Measurements from ENCODE around the gene RBM38.
"Not testable (repeated sequence)": the region's sequence is repeated elsewhere in the genome, so short reads cannot be mapped to it uniquely, and the experiment has no call there.

The RBM38 gene

GRCh38 chr20:57420571-57421252 lies 29.5 kb downstream of the RBM38 start:
- DNase-seq: no peak

GRCh38 chr20:57421253-57422220 lies 30.3 kb downstream of the RBM38 start:
- no peak for DNase-seq

- no peak for DNase-seq
Measured at GRCh38 chr20:57422254-57422653, 31.1 kb downstream of the RBM38 start.

DNA sequence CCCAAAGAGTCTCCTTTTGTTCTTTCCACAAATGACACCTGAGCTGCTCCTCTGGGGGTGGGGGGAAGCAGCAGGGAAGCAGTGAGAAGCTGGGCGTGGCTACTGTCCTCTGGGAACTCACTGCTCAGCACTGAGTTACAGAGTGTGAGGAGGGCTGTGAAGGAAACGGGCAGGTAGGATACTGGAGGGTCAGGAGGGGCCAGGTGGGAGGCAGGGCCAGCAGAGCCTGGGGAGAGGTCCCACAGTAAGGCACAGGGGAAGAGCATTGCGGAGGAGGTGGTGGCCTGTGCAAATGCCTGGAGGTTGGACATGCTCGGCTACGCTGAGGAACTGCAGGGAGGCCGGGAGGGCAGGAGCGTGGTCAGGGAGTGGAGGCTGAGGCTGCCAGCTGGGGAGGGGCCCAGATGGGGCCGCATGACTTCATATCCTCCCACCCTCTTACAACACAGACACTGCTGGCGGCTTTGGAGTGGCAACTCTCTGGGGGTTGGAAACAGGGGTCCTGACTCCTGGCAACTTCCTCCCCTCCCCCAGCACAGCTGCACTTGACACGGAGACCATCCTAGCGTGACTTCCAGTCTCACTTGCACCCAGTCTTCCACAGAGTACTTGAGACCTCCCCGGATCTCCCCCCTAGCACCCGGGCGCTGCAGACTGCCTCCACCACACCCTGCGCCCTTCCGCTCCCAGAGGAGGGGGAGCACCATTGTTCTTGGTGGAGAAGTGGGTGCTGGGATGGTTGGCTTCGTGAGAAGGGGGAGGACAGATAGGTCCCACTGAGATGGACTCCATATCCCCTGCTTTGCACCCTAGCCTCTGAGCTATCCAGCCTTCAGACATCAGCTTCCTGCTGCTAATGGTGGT lies 34.2 kb downstream of the RBM38 start:
- no peak for DNase-seq

- DNase-seq: no peak
Measured at GRCh38 chr20:57426271-57426689, 35.1 kb downstream of the RBM38 start.

DNA sequence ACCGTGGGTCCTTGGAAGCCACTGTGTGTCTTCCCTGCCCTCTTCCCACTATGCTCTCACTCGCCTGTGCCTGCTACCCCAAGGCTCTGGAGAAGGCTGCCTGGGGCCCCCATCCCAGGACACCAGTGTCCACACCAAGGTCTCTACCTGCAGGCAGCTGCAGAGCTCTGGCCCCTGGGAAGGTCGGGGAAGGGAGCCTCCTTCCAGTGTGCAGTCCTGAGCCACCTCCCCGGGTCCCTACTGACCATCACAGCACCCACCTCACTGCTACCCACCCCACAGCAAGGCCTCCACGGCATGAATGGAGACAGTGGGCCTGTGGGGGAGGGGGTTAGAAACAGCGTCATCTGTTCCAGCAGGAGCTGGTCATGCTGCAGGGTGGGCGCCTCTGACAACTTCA lies 35.6 kb downstream of the RBM38 start:
- DNase-seq: no peak

- DNase-seq: no peak
Measured at GRCh38 chr20:57428324-57429158, 37.3 kb downstream of the RBM38 start.

GRCh38 chr20:57429159-57429496 lies 37.9 kb downstream of the RBM38 start:
- no peak for DNase-seq

- DNase-seq: no peak
Measured at GRCh38 chr20:57429580-57430200, 38.5 kb downstream of the RBM38 start.

- DNase-seq: not testable (repeated sequence)
Measured at GRCh38 chr20:57430201-57430596, 39.0 kb downstream of the RBM38 start.

GRCh38 chr20:57431539-57431835 lies 40.3 kb downstream of the RBM38 start:
- DNase-seq: no peak

DNA sequence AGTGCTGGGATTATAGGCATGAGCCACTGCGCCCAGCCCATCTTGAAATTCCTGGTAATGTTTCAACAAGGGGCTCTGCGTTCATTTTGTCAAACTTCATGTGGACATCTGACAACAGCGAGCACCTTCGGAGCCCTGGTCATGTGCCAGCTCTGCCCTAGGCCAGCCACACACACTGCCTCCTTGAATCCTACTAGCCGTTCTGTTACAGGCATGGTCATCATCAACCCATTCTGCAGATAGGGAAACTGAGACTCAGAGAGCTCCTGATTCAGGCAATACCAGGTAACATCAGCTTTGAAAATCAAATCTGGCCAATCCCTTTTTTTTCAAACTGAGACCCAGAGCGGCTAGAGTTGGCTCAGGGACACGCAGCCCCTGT lies 41.3 kb downstream of the RBM38 start:
- DNase-seq: no peak

DNA sequence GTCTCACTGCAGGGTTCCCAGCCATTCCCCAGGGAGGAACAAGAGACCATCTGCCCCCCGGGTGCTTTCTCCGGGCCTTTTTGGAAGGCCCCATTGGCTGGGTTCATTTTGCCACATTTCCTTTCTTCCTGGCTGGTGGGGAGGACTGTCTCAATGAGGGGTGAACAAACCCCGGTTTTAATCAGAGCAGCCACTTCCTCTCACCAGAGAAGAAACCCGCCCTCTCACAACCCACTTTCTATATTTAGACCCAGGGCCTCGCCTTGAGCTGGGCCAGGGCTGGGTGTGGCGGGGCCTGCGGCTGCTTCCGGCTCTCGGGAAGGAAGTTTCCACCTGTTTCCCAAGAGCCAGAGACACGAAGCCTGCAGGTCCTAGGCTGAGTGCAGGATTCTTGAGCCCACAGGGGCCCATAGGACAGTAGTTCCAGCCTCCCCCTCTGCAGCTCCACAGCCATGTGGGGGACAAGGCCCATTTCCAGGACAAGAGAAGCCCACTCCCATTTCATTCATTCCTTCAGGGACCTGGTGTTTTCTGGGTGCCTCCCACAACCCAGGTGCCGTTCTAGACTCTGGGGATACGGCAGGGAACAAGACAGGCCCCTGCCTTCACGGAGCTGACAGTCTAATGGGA lies 41.8 kb downstream of the RBM38 start:
- DNase-seq: peak; percentile 48

DNA sequence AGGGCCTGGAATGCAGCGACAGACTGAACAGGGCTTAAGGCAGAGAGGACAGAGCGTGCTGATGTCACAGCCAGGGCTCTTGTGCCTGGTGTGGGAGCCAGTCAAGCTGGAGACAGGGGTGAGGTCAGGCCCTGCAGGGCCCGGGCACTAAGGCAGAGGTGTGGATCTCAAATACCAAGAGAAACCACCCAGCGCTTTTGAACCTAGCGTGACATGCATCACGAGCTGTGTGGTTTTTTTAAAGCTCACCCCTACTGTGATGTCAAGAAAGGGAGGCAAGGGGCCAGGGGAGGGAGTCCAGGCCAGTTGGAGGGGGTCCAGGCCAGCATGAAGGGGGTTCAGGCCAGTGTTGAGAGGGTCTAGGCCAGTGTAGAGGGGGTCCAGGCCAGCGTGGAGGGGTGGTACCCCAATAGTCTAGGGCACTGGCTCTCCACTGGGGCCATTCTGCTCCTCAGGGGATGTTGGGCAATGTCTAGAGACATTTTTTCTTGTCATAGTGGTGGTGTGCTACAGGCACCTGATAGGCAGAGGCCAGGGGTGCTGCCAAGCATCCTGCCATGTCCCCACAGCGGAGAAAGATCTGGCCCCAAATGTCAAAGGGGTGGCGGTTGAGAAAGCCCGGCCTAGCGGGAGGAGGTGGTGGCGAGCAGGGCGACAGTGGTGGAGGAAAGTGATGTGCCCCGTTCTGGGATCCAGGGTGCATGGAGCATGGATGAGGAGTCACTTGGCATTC lies 42.6 kb downstream of the RBM38 start:
- no peak for DNase-seq

DNA sequence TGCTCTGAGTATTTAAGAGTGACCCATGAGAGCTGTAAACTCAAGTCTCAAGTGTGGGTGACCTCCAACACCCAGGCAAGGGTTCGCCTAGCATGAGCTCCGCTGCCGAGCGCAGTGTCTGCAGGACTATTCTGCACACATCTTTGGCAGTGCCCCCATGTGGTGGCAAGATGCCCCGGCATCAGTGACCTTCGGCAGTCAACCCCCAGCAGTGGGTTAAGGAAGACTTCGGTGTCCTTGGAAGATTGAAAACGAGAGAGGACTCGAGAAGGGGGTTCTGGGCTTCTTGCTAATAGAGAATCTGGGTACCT lies 43.1 kb downstream of the RBM38 start:
- no peak for DNase-seq

GRCh38 chr20:57435105-57435497 lies 43.9 kb downstream of the RBM38 start:
- no peak for DNase-seq

DNA sequence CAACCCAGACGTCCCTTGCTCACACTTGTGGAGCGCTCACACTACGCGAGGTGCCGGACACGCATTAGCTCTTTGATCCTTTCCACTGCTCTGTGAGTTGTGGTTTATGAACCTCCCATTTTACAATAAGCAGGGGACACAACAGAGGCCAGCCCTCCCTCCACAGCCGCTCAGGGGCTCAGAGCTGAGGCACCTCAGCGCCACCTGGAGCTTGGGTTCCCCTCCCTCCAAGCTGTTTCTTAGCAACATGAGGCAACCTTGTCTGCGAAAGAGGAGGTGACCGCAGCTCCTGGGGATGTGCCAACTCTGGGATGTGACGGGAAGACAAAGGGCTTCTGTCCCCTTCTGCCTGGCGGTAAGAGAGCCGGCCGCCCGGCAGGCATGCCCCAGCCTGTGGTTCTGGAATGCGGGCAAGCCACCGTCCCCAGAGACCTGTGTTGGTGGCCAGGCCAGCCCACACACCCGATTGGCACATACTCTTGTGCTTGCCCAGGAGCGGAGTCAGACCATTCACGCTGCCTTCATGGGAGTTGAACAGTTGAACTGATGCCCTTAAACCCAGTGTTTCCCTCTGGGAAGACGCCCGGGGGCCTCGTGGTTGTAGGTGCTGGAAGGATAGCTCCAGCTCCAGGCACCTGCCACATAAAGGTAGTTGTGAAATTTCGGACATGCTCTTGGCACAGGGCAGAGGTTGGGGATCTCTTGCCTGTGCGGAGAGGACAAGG lies 44.5 kb downstream of the RBM38 start:
- peak; percentile 25 for DNase-seq

GRCh38 chr20:57436223-57436545 lies 45.0 kb downstream of the RBM38 start:
- DNase-seq: no peak

GRCh38 chr20:57437267-57437666 lies 46.1 kb downstream of the RBM38 start:
- DNase-seq: no peak

DNA sequence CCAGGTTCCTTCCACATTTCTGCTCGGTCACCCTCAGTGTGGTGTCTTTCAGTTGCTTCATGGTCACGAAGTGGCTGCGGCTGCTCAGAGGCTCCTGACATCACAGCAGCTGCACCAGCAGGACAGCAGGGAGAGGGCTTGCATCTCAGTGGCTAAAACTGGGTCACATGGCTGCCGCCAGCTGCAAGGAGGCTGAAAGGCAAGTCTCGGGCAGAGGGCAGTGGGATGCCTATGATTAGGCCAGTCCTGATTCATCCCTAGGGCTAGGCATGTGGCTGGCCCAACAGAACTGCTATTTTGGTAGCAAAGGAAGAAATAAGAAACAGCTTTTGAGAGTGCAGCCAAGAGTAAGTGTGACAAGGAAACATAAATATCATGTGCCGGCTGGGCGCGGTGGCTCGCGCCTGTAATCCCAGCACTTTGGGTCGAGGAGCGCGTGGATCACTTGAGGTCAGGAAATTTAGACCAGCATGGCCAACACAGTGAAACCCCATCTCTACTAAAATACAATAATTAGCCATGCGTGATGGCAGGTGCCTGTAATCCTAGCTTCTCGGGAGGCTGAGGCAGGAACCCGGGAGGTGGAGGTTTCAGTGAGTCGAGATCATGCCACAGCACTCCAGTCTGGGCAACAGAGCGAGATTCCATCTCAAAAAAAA lies 46.6 kb downstream of the RBM38 start:
- DNase-seq: no peak

Data from stimulated activated CD4-positive, alpha-beta T cell treated with anti-CD3 and anti-CD28 coated beads, Interleukin-4, amount 100 ng/mL, for 1 hour (primary cell).